Endothelial cell of umbilical vein (primary cell): Measurements from ENCODE around the gene PPP1R3G. TPM values are rescaled to one million over a fixed set of nuclear protein-coding genes. Genes with fewer than 3 reads are reported as not detected.

Experiments used
- BruUV-seq: library from RNA; stranded (reverse); fragments of 400-500 nt; replicated peaks from 2 replicates; lab custom pipeline; 2021; lab: Mats Ljungman, UMichigan
- CTCF ChIA-PET: fragments of 300-600, 350-600 bp; sonication (Branson Sonifier 250); formaldehyde crosslinking; loops from one replicate; lab custom pipeline; 2021; ENCODE audit warnings: antibody characterized with exemption, inconsistent platforms; lab: Charles Lee
- POLR2A ChIA-PET: fragments of 300-600, 350-600 bp; sonication (Branson Sonifier 250); formaldehyde crosslinking; loops from one replicate; lab custom pipeline; 2021; ENCODE audit warnings: antibody characterized with exemption, inconsistent platforms; lab: Charles Lee
- DNase-seq: peaks from one replicate; pipeline ENCODE4 v3.0.0-alpha.2; 2011; ENCODE audit warnings: low read depth, low spot score
- FAIRE-seq: peaks from 2 replicates; lab custom pipeline; 2011; peaks lifted over from hg19 to GRCh38; lab: Jason Lieb, UNC
- H2AFZ ChIP-seq: 2 replicates; pipeline ENCODE4 v1.6.0; 2012; ENCODE audit warnings: low read depth, low read length, control low read depth, inconsistent platforms
- H3K27ac ChIP-seq: 2 replicates; pipeline ENCODE4 v1.5.1; 2011; ENCODE audit warnings: low read depth, mild to moderate bottlenecking, control low read depth, low read length, moderate library complexity; ENCODE audit not compliant: insufficient read depth
- H3K27me3 ChIP-seq, 2 experiments: 2 replicates each; pipeline versions ENCODE4 v1.6.0 to v1.6.1; 2011; ENCODE audit warnings: low read length in 2 of 2, mixed read lengths in 1 of 2; ENCODE audit not compliant: control insufficient read depth in 2 of 2, insufficient read depth in 2 of 2
- H3K36me3 ChIP-seq, 2 experiments: 2 replicates in 1 of 2; 3 replicates in 1 of 2; pipeline ENCODE4 v1.5.1; 2011; ENCODE audit warnings: low read length in 2 of 2, mild to moderate bottlenecking in 1 of 2, moderate library complexity in 1 of 2; ENCODE audit not compliant: control insufficient read depth in 2 of 2, insufficient read depth in 2 of 2; ENCODE audit errors: extremely low read depth in 1 of 2
- H3K4me1 ChIP-seq: 3 replicates; pipeline ENCODE4 v1.5.1; 2011; ENCODE audit warnings: mild to moderate bottlenecking, low read length; ENCODE audit not compliant: control insufficient read depth, insufficient read depth; ENCODE audit errors: extremely low read depth
- H3K4me2 ChIP-seq: 2 replicates; pipeline ENCODE4 v1.6.1; 2011; ENCODE audit warnings: low read length, control low read depth, mixed read lengths; ENCODE audit not compliant: insufficient read depth
- H3K4me3 ChIP-seq, 3 experiments: fragments of 200-600 bp in 1 of 3; sonication (generic), shearing (Covaris generic) in 1 of 3; replicated peaks in 1 of 3; 2 replicates each; pipeline ENCODE4 v1.5.1; 2011 to 2016; ENCODE audit warnings: control low read depth in 3 of 3, low read length in 3 of 3, mild to moderate bottlenecking in 2 of 3, inconsistent platforms in 1 of 3, low read depth in 1 of 3, moderate library complexity in 1 of 3; ENCODE audit not compliant: insufficient read depth in 1 of 3
- H3K79me2 ChIP-seq: 2 replicates; pipeline ENCODE4 v1.6.0; 2012; ENCODE audit warnings: low read length, inconsistent platforms; ENCODE audit not compliant: control insufficient read depth, insufficient read depth
- H3K9ac ChIP-seq: replicated peaks from 2 replicates; pipeline ENCODE3; 2011; ENCODE audit warnings: low read length, control low read depth; ENCODE audit not compliant: insufficient read depth; ENCODE audit errors: extremely low read depth
- H3K9me1 ChIP-seq: replicated peaks from 3 replicates; pipeline ENCODE4 v1.6.0; 2011; ENCODE audit warnings: mild to moderate bottlenecking, low read length; ENCODE audit not compliant: control insufficient read depth, insufficient read depth; ENCODE audit errors: extremely low read depth
- H3K9me3 ChIP-seq: replicated peaks from 2 replicates; pipeline ENCODE4 v1.5.1; 2012; ENCODE audit warnings: low read length, inconsistent platforms; ENCODE audit not compliant: control insufficient read depth, insufficient read depth
- H4K20me1 ChIP-seq: replicated peaks from 2 replicates; pipeline ENCODE3; 2011; ENCODE audit warnings: mild to moderate bottlenecking, low read length; ENCODE audit not compliant: control insufficient read depth, insufficient read depth; ENCODE audit errors: extremely low read depth
- CTCF ChIP-seq, 2 donors: IDR thresholded peaks; 1 replicate in 1 of 2; 2 replicates in 1 of 2; pipeline ENCODE4 v1.5.1; 2011; ENCODE audit warnings: low read length in 2 of 2, mild to moderate bottlenecking in 2 of 2, moderate library complexity in 2 of 2, control low read depth in 1 of 2, inconsistent platforms in 1 of 2, low read depth in 1 of 2; ENCODE audit not compliant: insufficient read depth in 1 of 2; ENCODE audit errors: extremely low read depth in 1 of 2
- EZH2 ChIP-seq: IDR thresholded peaks from 2 replicates; pipeline ENCODE4 v1.6.1; 2012; ENCODE audit warnings: borderline replicate concordance, low read depth, mild to moderate bottlenecking, moderate library complexity, low read length, inconsistent platforms; ENCODE audit not compliant: severe bottlenecking
- FOS ChIP-seq: IDR thresholded peaks from 2 replicates; pipeline ENCODE4 v1.6.1; 2011; ENCODE audit warnings: mild to moderate bottlenecking, low read length, moderate library complexity, borderline replicate concordance; ENCODE audit not compliant: insufficient read depth
- GATA2 ChIP-seq: IDR thresholded peaks from 2 replicates; pipeline ENCODE4 v1.7.0; 2011; ENCODE audit warnings: low read depth, mild to moderate bottlenecking, moderate library complexity, mixed read lengths, low read length; ENCODE audit not compliant: insufficient read length, insufficient read depth
- JUN ChIP-seq: IDR thresholded peaks from 2 replicates; pipeline ENCODE4 v1.6.1; 2011; ENCODE audit warnings: borderline replicate concordance, low read depth; ENCODE audit not compliant: insufficient read length, insufficient read depth
- MAX ChIP-seq: IDR thresholded peaks from 2 replicates; pipeline ENCODE4 v1.6.1; 2011; ENCODE audit not compliant: insufficient read depth, insufficient read length
- MYC ChIP-seq: IDR thresholded peaks from one replicate; pipeline ENCODE4 v1.6.1; 2011; ENCODE audit warnings: mild to moderate bottlenecking, low read depth, low read length
- POLR2A ChIP-seq: IDR thresholded peaks from 2 replicates; pipeline ENCODE4 v1.6.1; 2012; ENCODE audit warnings: low read depth, mild to moderate bottlenecking, control low read depth, low read length
- POLR2AphosphoS5 ChIP-seq: IDR thresholded peaks from 2 replicates; pipeline ENCODE4 v1.6.1; 2012; ENCODE audit warnings: low read depth, mild to moderate bottlenecking, control low read depth, low read length, moderate library complexity; ENCODE audit not compliant: insufficient read depth
- dilution Hi-C: fragments of 300-500 bp; cut with MboI; formaldehyde crosslinking; loops from one replicate; pipeline ENCODE4 v1.15.0; 2019; ENCODE audit warnings: low sequenced_read_pairs; ENCODE audit not compliant: extremely low pct_ligation_motif_present
- intact Hi-C: fragments of 100-400 bp; cut with micrococcal nuclease; formaldehyde crosslinking; loops from one replicate; pipeline ENCODE4 v1.10.0; 2022
- polyA plus RNA-seq, 4 experiments: library from polyadenylated mRNA; depleted of rRNA in 3 of 4; stranded (reverse) in 3 of 4; unstranded in 1 of 4; fragments of >200 nt; gene quantifications; 2 replicates each; pipeline versions ENCODE4 v1.2.1 to v1.2.3, GENCODE V29; 2011 to 2012; ENCODE audit warnings: missing spikeins in 1 of 4
- total RNA-seq: library from RNA; stranded (reverse); gene quantifications from 2 replicates; pipeline ENCODE4 v1.2.3, GENCODE V29; 2021

Gene PPP1R3G
- total and polyA plus RNA-seq, 2 donors (not counting 3 experiments of a cell fraction or from before 2014, with no cell fraction given): 0.04 to 0.09 TPM

GRCh38 chr6:5115168-5115567 is 30.0 kb downstream of the PPP1R3G start:
- no peak overlapping the region for H2AFZ ChIP-seq
- TF ChIP-seq MYC: no peak
- TF ChIP-seq CTCF (IDR thresholded peaks at IDR 0.05; ENCODE audit: extremely low read depth in 1 of 2, insufficient read depth in 1 of 2, low read depth in 1 of 2, low read length in 2 of 2): peak; percentile 4 to 14
- no peaks in the 10 kb centered on the region for H4K20me1 ChIP-seq
- no peak overlapping the region for H3K4me2 ChIP-seq
- H3K4me1 ChIP-seq: no peaks in the 10 kb centered on the region
- no peak for DNase-seq
- no peak for FAIRE-seq
- H3K27me3 ChIP-seq: no peaks in the 10 kb centered on the region
- no peak overlapping the region for H3K4me3 ChIP-seq
- intact Hi-C loops: no loop called here
- H3K79me2 ChIP-seq: no peaks in the 10 kb centered on the region
- dilution Hi-C loops: no loop called here
- ChIA-PET CTCF (no interaction called here), POLR2A (no interaction called here)
- no peak overlapping the region for H3K9ac ChIP-seq
- H3K9me1 ChIP-seq: no peaks in the 10 kb centered on the region
- no peak overlapping the region for H3K27ac ChIP-seq
- H3K36me3 ChIP-seq: no peaks in the 10 kb centered on the region
- H3K9me3 ChIP-seq: no peaks in the 10 kb centered on the region
- BruUV-seq: no TSS peak

- no peak overlapping the region for H3K27ac ChIP-seq
- H3K4me1 ChIP-seq: no peaks in the 10 kb centered on the region
- POLR2A ChIA-PET: no interaction called here
- H3K79me2 ChIP-seq: no peaks in the 10 kb centered on the region
- DNase-seq (no peak), FAIRE-seq (no peak)
- dilution Hi-C loops: no loop called here
- no peaks in the 10 kb centered on the region for H3K9me3 ChIP-seq
- H2AFZ ChIP-seq: no peak overlapping the region
- CTCF ChIA-PET: no interaction called here
- H3K9ac ChIP-seq: no peak overlapping the region
- no peak overlapping the region for H3K4me3 ChIP-seq
- H4K20me1 ChIP-seq: no peaks in the 10 kb centered on the region
- no peaks in the 10 kb centered on the region for H3K36me3 ChIP-seq
- TF ChIP-seq FOS: no peak
- no peak for TF ChIP-seq JUN
- TF ChIP-seq EZH2: no peak
- TF ChIP-seq POLR2AphosphoS5: no peak
- no peak for TF ChIP-seq CTCF (IDR thresholded peaks at IDR 0.05; ENCODE audit: extremely low read depth in 1 of 2, insufficient read depth in 1 of 2, low read depth in 1 of 2, low read length in 2 of 2)
- no peak for TF ChIP-seq GATA2
- no peak for TF ChIP-seq POLR2A
- no peak for TF ChIP-seq MAX
- TF ChIP-seq MYC: no peak
- H3K27me3 ChIP-seq: no peaks in the 10 kb centered on the region
- intact Hi-C loops: no loop called here
- BruUV-seq: no TSS peak
- no peaks in the 10 kb centered on the region for H3K9me1 ChIP-seq
- no peak overlapping the region for H3K4me2 ChIP-seq
Measured at GRCh38 chr6:5116243-5116991, 31.3 kb downstream of the PPP1R3G start.
